GM12872 (cell line): Measurements from ENCODE around the gene ARF5.

Experiments used
- CTCF ChIP-seq: IDR thresholded peaks from 3 replicates; pipeline ENCODE4 v1.5.1; 2011; ENCODE audit warnings: low read depth, mild to moderate bottlenecking, low read length, moderate library complexity; ENCODE audit not compliant: insufficient read depth

ARF5 gene

GRCh38 chr7:127591189-127591588 lies 3.0 kb downstream of the ARF5 start:
- no peak for TF ChIP-seq CTCF

GRCh38 chr7:127591591-127591990 lies 3.4 kb downstream of the ARF5 start:
- no peak for TF ChIP-seq CTCF

GRCh38 chr7:127592550-127592949 lies 4.3 kb downstream of the ARF5 start:
- TF ChIP-seq CTCF: no peak

- TF ChIP-seq CTCF: no peak
These were observed 6.3 kb downstream of the ARF5 start for GRCh38 chr7:127594490-127594889.

DNA sequence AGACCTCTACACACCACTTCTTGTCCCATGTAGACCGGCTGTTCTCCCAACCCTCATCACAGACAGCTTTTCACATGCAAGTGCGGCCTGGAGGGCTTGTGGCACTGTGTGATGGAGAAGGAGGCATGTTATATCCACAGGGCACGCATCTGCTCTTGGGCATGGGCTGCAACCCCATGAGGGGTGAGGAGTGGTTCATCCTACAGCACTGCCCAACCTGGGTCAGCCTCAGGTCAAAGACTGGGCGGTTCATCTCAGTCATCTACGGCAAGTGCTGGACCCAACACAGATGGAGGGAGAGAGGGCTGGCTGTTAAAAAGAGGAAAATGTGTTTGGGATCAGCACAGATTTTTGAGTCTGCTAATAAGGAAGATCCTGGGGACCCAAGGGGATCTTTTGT lies 7.5 kb downstream of the ARF5 start:
- no peak for TF ChIP-seq CTCF

DNA sequence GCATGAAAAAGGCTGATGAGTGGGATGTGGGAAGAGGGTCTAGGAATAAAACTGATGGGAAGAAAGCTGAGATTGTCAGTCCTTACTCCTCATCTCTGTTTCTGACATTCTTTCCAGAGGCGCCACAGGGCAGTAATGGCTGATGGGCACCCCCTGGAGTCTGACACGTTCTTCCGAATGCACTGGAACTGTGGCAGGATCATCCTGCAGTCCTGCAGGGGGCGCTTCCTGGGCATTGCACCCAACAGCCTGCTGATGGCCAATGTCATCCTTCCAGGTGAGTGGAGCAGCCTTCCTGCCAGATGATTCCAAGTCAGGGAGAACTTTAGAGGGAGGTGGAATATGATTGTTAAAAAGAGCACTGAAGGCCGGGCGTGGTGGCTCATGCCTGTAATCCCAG lies 10.1 kb downstream of the ARF5 start:
- TF ChIP-seq CTCF: peak; percentile 47; the same call in 2 of the 3 replicates

DNA sequence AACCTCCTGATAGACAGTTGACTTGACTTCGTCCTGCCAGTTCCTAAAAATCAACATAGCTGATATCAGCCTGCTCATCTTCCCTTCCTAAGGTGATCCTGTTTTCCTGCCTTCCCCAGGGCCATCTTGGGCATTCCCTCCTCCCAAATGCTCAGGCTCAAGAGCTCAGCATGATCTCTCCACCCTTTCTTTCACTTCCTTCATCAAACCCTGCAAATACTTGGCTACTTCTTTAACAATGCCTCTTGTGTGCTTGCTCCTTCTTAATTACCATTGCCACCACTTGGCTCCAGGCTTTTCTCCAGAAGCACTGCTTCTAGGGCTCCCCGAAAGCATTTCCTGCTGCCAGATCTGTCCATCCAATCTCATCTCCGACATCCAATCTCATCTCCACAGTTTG lies 12.7 kb downstream of the ARF5 start:
- TF ChIP-seq CTCF: no peak

GRCh38 chr7:127608446-127608845 lies 20.2 kb downstream of the ARF5 start:
- no peak for TF ChIP-seq CTCF
